Cardiac muscle cell (in vitro differentiated cells and primary cell): ENCODE data around the gene OR3A2. TPM values are rescaled to one million over a fixed set of nuclear protein-coding genes. Genes with fewer than 3 reads are reported as not detected.
"Not testable (repeated sequence)": the region's sequence is repeated elsewhere in the genome, so short reads cannot be mapped to it uniquely, and the experiment has no call there.

ENCODE experiments used
- DNase-seq, 2 donors: peaks; one replicate each; pipeline versions ENCODE4 v3.0.0 to v3.0.0-alpha.2; 2010 to 2017; ENCODE audit warnings: low read depth in 1 of 2, low spot score in 1 of 2
- H3K27ac ChIP-seq: fragments of 200-600 bp; sonication (generic); 2 replicates; pipeline ENCODE4 v1.5.1; 2016
- H3K27me3 ChIP-seq: fragments of 200-600 bp; sonication (generic); 2 replicates; pipeline ENCODE4 v1.6.0; 2016; ENCODE audit warnings: control low read depth
- H3K36me3 ChIP-seq: fragments of 200-600 bp; sonication (generic); 2 replicates; pipeline ENCODE4 v1.5.1; 2016; ENCODE audit warnings: control low read depth
- H3K4me1 ChIP-seq: fragments of 200-600 bp; sonication (generic); 2 replicates; pipeline ENCODE4 v1.8.1; 2017; ENCODE audit warnings: low read depth, mild to moderate bottlenecking, mixed run types
- H3K4me3 ChIP-seq: fragments of 200-600 bp; sonication (generic); 2 replicates; pipeline ENCODE4 v1.5.1; 2016; ENCODE audit warnings: mild to moderate bottlenecking
- H3K9me3 ChIP-seq: fragments of 200-600 bp; sonication (generic); 2 replicates; pipeline ENCODE4 v1.5.1; 2017; ENCODE audit warnings: low read depth, mild to moderate bottlenecking, control low read depth
- CTCF ChIP-seq: IDR thresholded peaks from 2 replicates; pipeline ENCODE4 v1.5.1; 2012; ENCODE audit warnings: low read depth, mild to moderate bottlenecking, low read length
- polyA plus RNA-seq: library from polyadenylated mRNA; unstranded; fragments of >200 nt; fragmentation: Nextera tagmentation; extraction: Ambion mirVana; gene quantifications from 2 replicates; pipeline ENCODE4 v1.2.1, GENCODE V29; 2016
- total RNA-seq: library from RNA; depleted of rRNA; stranded (reverse); fragments of >200 nt; gene quantifications from 2 replicates; pipeline ENCODE4 v1.2.3, GENCODE V29; 2016

The OR3A2 gene
- total and polyA plus RNA-seq, 2 experiments from 2014 or later = not detected

GRCh38 chr17:3411070-3411469 lies 25.0 kb upstream of the OR3A2 start, which contains the start of gene OR3A3:
Gene OR3A3 (plus strand): TSS chr17:3411370.
- Histone ChIP-seq H3K36me3 (no peaks in the 10 kb centered on the region), H3K27me3 (no peaks in the 10 kb centered on the region), H3K27ac (no peak within 1 kb of the TSS), H3K9me3 (no peaks in the 10 kb centered on the region), H3K4me1 (no peaks in the 10 kb centered on the region), H3K4me3 (no peak within 1 kb of the TSS)
- no peak for TF ChIP-seq CTCF
- DNase-seq = no peak

- not testable (repeated sequence) for H3K9me3 ChIP-seq, DNase-seq, H3K27me3 ChIP-seq, H3K27ac ChIP-seq, H3K4me3 ChIP-seq, H3K4me1 ChIP-seq, H3K36me3 ChIP-seq
Measured at GRCh38 chr17:3403856-3404255, 17.7 kb upstream of the OR3A2 start.

GRCh38 chr17:3401786-3402185 lies 15.7 kb upstream of the OR3A2 start:
- no peaks in the 10 kb centered on the region for H3K4me1 ChIP-seq
- H3K4me3 ChIP-seq = no peak overlapping the region
- no peak for DNase-seq
- no peak for TF ChIP-seq CTCF
- H3K36me3 ChIP-seq = no peaks in the 10 kb centered on the region
- no peak overlapping the region for H3K27ac ChIP-seq
- H3K9me3 ChIP-seq = no peaks in the 10 kb centered on the region
- no peaks in the 10 kb centered on the region for H3K27me3 ChIP-seq

- TF ChIP-seq CTCF = no peak
- Histone ChIP-seq H3K27me3 (no peaks in the 10 kb centered on the region), H3K4me3 (no peak overlapping the region), H3K9me3 (peaks cover 3% of the 10 kb centered on the region), H3K36me3 (no peaks in the 10 kb centered on the region), H3K27ac (no peak overlapping the region), H3K4me1 (no peaks in the 10 kb centered on the region)
- no peak for DNase-seq
Measured at GRCh38 chr17:3400055-3400454, 13.9 kb upstream of the OR3A2 start.

GRCh38 chr17:3398310-3398709 lies 12.2 kb upstream of the OR3A2 start, which contains the start of gene OR1E1:
Gene OR1E1 (minus strand): TSS chr17:3398410. CDS start chr17:3398410, 0 bp downstream.
- no peak for DNase-seq
- Histone ChIP-seq H3K27ac (no peak within 1 kb of the TSS), H3K4me3 (no peak within 1 kb of the TSS), H3K9me3 (peaks cover 3% of the 10 kb centered on the region), H3K27me3 (no peaks in the 10 kb centered on the region), H3K4me1 (no peaks in the 10 kb centered on the region), H3K36me3 (no peaks in the 10 kb centered on the region)
- no peak for TF ChIP-seq CTCF

GRCh38 chr17:3397801-3398200 lies 11.7 kb upstream of the OR3A2 start:
- H3K9me3 ChIP-seq, DNase-seq, H3K27me3 ChIP-seq, H3K27ac ChIP-seq, H3K4me3 ChIP-seq, H3K36me3 ChIP-seq, H3K4me1 ChIP-seq: not testable (repeated sequence)

GRCh38 chr17:3389791-3390190 lies 3.7 kb upstream of the OR3A2 start:
- TF ChIP-seq CTCF = no peak
- DNase-seq = no peak
- H3K4me1 ChIP-seq = no peaks in the 10 kb centered on the region
- H3K4me3 ChIP-seq = no peak overlapping the region
- H3K27ac ChIP-seq = no peak overlapping the region
- H3K27me3 ChIP-seq = no peaks in the 10 kb centered on the region
- H3K36me3 ChIP-seq = no peaks in the 10 kb centered on the region
- no peaks in the 10 kb centered on the region for H3K9me3 ChIP-seq
